ENCODE measurements around the gene AOPEP. TPM values are rescaled to one million over a fixed set of nuclear protein-coding genes. Genes with fewer than 3 reads are reported as not detected.
A peak's percentile ranks its signal among the peaks of the same experiment; 100 is the strongest.

The AOPEP gene
- total and polyA plus RNA-seq, 3 donors from 2014 or later = 31.4 to 95.0 (median 80.4) TPM

GRCh38 chr9:95131023-95131943 lies 404.8 kb downstream of the AOPEP start:
- TF ChIP-seq POLR2A (IDR thresholded peaks at IDR 0.05) = no peak
- TF ChIP-seq CTCF (IDR thresholded peaks at IDR 0.05) = peak; percentile 76 to 79 (median 79)
- Histone ChIP-seq H3K9me3 (no peaks in the 10 kb centered on the region), H3K4me3 (no peak overlapping the region), H3K27me3 (no peaks in the 10 kb centered on the region), H3K4me1 (peaks cover 26% of the 10 kb centered on the region), H3K27ac (peak overlapping the region; percentile 14 to 51), H3K36me3 (ENCODE audit: low read depth, missing control alignments) (no peaks in the 10 kb centered on the region)
- peak; percentile 87 for DNase-seq
- WGBS, 2 donors = 32 to 41% methylated on average over 7 of the region's 7 CpGs
- intact Hi-C loops (cut with DNase I; ENCODE audit: low total_unique reads) = no loop called here

- no peak for DNase-seq
- Histone ChIP-seq H3K9me3 (no peaks in the 10 kb centered on the region), H3K27me3 (no peaks in the 10 kb centered on the region), H3K4me1 (peaks cover 21% of the 10 kb centered on the region), H3K36me3 (ENCODE audit: low read depth, missing control alignments) (no peaks in the 10 kb centered on the region), H3K27ac (peak overlapping the region; percentile 14 to 51), H3K4me3 (no peak overlapping the region)
- 56 to 66% methylated on average over 17 of the region's 17 CpGs for WGBS, 2 donors
- TF ChIP-seq CTCF (IDR thresholded peaks at IDR 0.05) = no peak
- no peak for TF ChIP-seq POLR2A (IDR thresholded peaks at IDR 0.05)
- intact Hi-C loops (cut with DNase I; ENCODE audit: low total_unique reads) = no loop called here
Measured at GRCh38 chr9:95132366-95133324, 406.1 kb downstream of the AOPEP start.

- peaks cover 21% of the 10 kb centered on the region for H3K4me1 ChIP-seq
- H3K36me3 ChIP-seq (ENCODE audit: low read depth, missing control alignments) = no peaks in the 10 kb centered on the region
- 74 to 77% methylated on average over 4 of the region's 4 CpGs for WGBS, 2 donors
- TF ChIP-seq CTCF (IDR thresholded peaks at IDR 0.05) (no peak), POLR2A (IDR thresholded peaks at IDR 0.05) (no peak)
- DNase-seq = no peak
- H3K9me3 ChIP-seq = no peaks in the 10 kb centered on the region
- no peak overlapping the region for H3K4me3 ChIP-seq
- intact Hi-C loops (cut with DNase I; ENCODE audit: low total_unique reads) = no loop called here
- H3K27ac ChIP-seq = no peak overlapping the region
- H3K27me3 ChIP-seq = no peaks in the 10 kb centered on the region
Measured at GRCh38 chr9:95133325-95133705, 406.8 kb downstream of the AOPEP start.

GRCh38 chr9:95134457-95134881 lies 408.0 kb downstream of the AOPEP start:
- no peak overlapping the region for H3K27ac ChIP-seq
- TF ChIP-seq POLR2A (IDR thresholded peaks at IDR 0.05) = no peak
- no peak for TF ChIP-seq CTCF (IDR thresholded peaks at IDR 0.05)
- H3K27me3 ChIP-seq = no peaks in the 10 kb centered on the region
- no peak for DNase-seq
- intact Hi-C loops (cut with DNase I; ENCODE audit: low total_unique reads) = no loop called here
- H3K4me1 ChIP-seq = peaks cover 21% of the 10 kb centered on the region
- no peak overlapping the region for H3K4me3 ChIP-seq
- H3K9me3 ChIP-seq = no peaks in the 10 kb centered on the region
- 83 to 87% methylated on average over 9 of the region's 9 CpGs for WGBS, 2 donors
- H3K36me3 ChIP-seq (ENCODE audit: low read depth, missing control alignments) = no peaks in the 10 kb centered on the region

Data from testis (tissue), 3 donors.